K562 (cell line): Measurements from ENCODE around the gene CMSS1. TPM values are rescaled to one million over a fixed set of nuclear protein-coding genes. Genes with fewer than 3 reads are reported as not detected.

Experiments
- ATAC-seq: fragments of 200-7000 bp; cut with Tn5 transposase; 3 replicates; pipeline ENCODE4 v1.9.1; 2020; ENCODE audit warnings: moderate library complexity
- BruUV-seq: library from RNA; stranded (reverse); fragments of 400-500 nt; replicated peaks from 2 replicates; lab custom pipeline; 2021; lab: Mats Ljungman, UMichigan
- CTCF ChIA-PET: fragments of 300-600 bp; formaldehyde crosslinking; extraction: SDS; loops from one replicate; lab custom pipeline; 2021; ENCODE audit warnings: low intra/inter-chr PET ratio; lab: Yijun Ruan, JAX
- POLR2A ChIA-PET: fragments of 300-600, 350-650 bp; sonication (Branson Sonifier 250); formaldehyde crosslinking; extraction: SDS; loops from one replicate; lab custom pipeline; 2021; ENCODE audit warnings: antibody characterized with exemption, inconsistent platforms; lab: Yijun Ruan, JAX
- DNase-seq, 4 experiments: peaks; one replicate each; pipeline versions ENCODE4 v3.0.0 to v3.0.0-alpha.2; 2011 to 2018; ENCODE audit warnings: low spot score in 3 of 4, mixed read lengths in 3 of 4; ENCODE audit errors: extremely low read depth in 1 of 4
- FAIRE-seq: peaks from 2 replicates; lab custom pipeline; 2011; peaks lifted over from hg19 to GRCh38; lab: Jason Lieb, UNC
- H2AFZ ChIP-seq: 2 replicates; pipeline ENCODE4 v1.6.0; 2011; ENCODE audit warnings: low read depth, low read length, control low read depth, inconsistent platforms
- H3K27ac ChIP-seq: fragments of 200-600 bp; 3 replicates; pipeline ENCODE4 v1.8.0; 2011; ENCODE audit warnings: low read depth, mild to moderate bottlenecking, control low read depth, inconsistent platforms, low read length, moderate library complexity, mixed read lengths; ENCODE audit errors: extremely low read depth
- H3K27me3 ChIP-seq, 2 experiments: fragments of 300-600 bp in 1 of 2; 2 replicates in 1 of 2; 3 replicates in 1 of 2; pipeline versions ENCODE4 v1.6.0 to v1.8.0; 2011; ENCODE audit warnings: inconsistent platforms in 2 of 2, low read length in 2 of 2, mild to moderate bottlenecking in 1 of 2, mixed read lengths in 1 of 2, moderate library complexity in 1 of 2; ENCODE audit not compliant: control insufficient read depth in 2 of 2, insufficient read depth in 2 of 2
- H3K36me3 ChIP-seq: fragments of 300-600 bp; 3 replicates; pipeline ENCODE4 v1.8.0; 2011; ENCODE audit warnings: mild to moderate bottlenecking, low read length, inconsistent platforms; ENCODE audit not compliant: control insufficient read depth, insufficient read depth
- H3K4me1 ChIP-seq, 2 experiments: fragments of 200-600 bp in 1 of 2; replicated peaks in 1 of 2; 2 replicates in 1 of 2; 3 replicates in 1 of 2; pipeline versions ENCODE4 v1.5.1 to v1.8.0; 2011; ENCODE audit warnings: inconsistent platforms in 2 of 2, low read length in 2 of 2, mild to moderate bottlenecking in 1 of 2, mixed read lengths in 1 of 2, moderate library complexity in 1 of 2; ENCODE audit not compliant: control insufficient read depth in 2 of 2, insufficient read depth in 2 of 2
- H3K4me2 ChIP-seq: 2 replicates; pipeline ENCODE4 v1.6.1; 2011; ENCODE audit warnings: low read length, control low read depth, inconsistent platforms, mixed read lengths; ENCODE audit not compliant: insufficient read depth
- H3K4me3 ChIP-seq: fragments of 200-600 bp; sonication (generic), shearing (Covaris generic); 2 replicates; pipeline ENCODE4 v1.5.1; 2016; ENCODE audit warnings: control low read depth, inconsistent platforms
- H3K79me2 ChIP-seq: fragments of 200-600 bp; 3 replicates; pipeline ENCODE4 v1.8.0; 2011; ENCODE audit warnings: low read length, inconsistent platforms; ENCODE audit not compliant: control insufficient read depth, insufficient read depth
- H3K9ac ChIP-seq, 2 experiments: 2 replicates each; pipeline versions ENCODE4 v1.6.0 to v1.6.1; 2011; ENCODE audit warnings: low read depth in 2 of 2, low read length in 2 of 2, control low read depth in 1 of 2, inconsistent platforms in 1 of 2, mild to moderate bottlenecking in 1 of 2, mixed read lengths in 1 of 2; ENCODE audit not compliant: insufficient read depth in 1 of 2
- H3K9me1 ChIP-seq: one replicate; pipeline ENCODE4 v1.6.0; 2011; ENCODE audit warnings: inconsistent platforms, mild to moderate bottlenecking, low read length, moderate library complexity; ENCODE audit not compliant: control insufficient read depth, insufficient read depth
- H3K9me3 ChIP-seq: replicated peaks from 2 replicates; pipeline ENCODE4 v1.5.1; 2011; ENCODE audit warnings: low read depth, low read length, inconsistent platforms; ENCODE audit not compliant: control insufficient read depth, insufficient read depth
- H4K20me1 ChIP-seq: replicated peaks from 2 replicates; pipeline ENCODE4 v1.6.1; 2011; ENCODE audit warnings: low read length, inconsistent platforms, mixed read lengths; ENCODE audit not compliant: control insufficient read depth, insufficient read depth
- U2AF1 ChIP-seq: fragments of 200-400 bp; formaldehyde crosslinking; optimal IDR thresholded peaks from 2 replicates; pipeline ENCODE3; 2017; ENCODE audit warnings: mild to moderate bottlenecking, low read depth, low read length, moderate library complexity
- USF2 ChIP-seq: sonication (generic); formaldehyde crosslinking; IDR thresholded peaks from 2 replicates; pipeline ENCODE4 v1.5.0; 2020; ENCODE audit warnings: missing genetic modification reagents
- ZNF23 ChIP-seq: fragments of 250-450 bp; sonication (Bioruptor Pico); IDR thresholded peaks from 2 replicates; pipeline ENCODE4 v1.4.0; 2020; ENCODE audit warnings: mild to moderate bottlenecking
- in situ Hi-C: fragments of 300-500 bp; cut with MboI; formaldehyde crosslinking; loops from 4 replicates; pipeline ENCODE4 v1.15.0; 2018; ENCODE audit warnings: inconsistent platforms, mixed read lengths
- intact Hi-C: fragments of 100-400 bp; cut with micrococcal nuclease; formaldehyde crosslinking; loops from 2 replicates; pipeline ENCODE4 v1.14.2; 2022
- polyA plus RNA-seq, 8 experiments: library from polyadenylated mRNA; depleted of rRNA in 4 of 8; stranded (reverse) in 5 of 8; unstranded in 3 of 8; fragments of >200 nt; fragmentation: Nextera tagmentation in 2 of 8; fragmentation: Illumina TruSeq in 1 of 8; extraction: Ambion mirVana in 2 of 8; extraction: Trizol in 1 of 8; gene quantifications; 2 replicates each; pipeline versions ENCODE4 v1.2.1 to v1.2.3, GENCODE V29; 2011 to 2014; ENCODE audit warnings: inconsistent platforms in 1 of 8, missing spikeins in 1 of 8
- total RNA-seq, 7 experiments: library from RNA; depleted of rRNA in 6 of 7; stranded (reverse); fragments of >200 nt in 6 of 7; fragmentation: Illumina TruSeq in 2 of 7; extraction: Trizol in 2 of 7; gene quantifications; 2 replicates each; pipeline versions ENCODE4 v1.2.1 to v1.2.3, GENCODE V29; 2011 to 2021; ENCODE audit warnings: low replicate concordance in 1 of 7
- TF ChIP-seq, protein P1 (sequence below), 2 experiments: fragments of 450-650 bp; formaldehyde crosslinking in 1 of 2; IDR thresholded peaks; 2 replicates each; pipeline versions ENCODE4 v1.4.0 to v1.6.1; 2014 to 2020; ENCODE audit warnings: mild to moderate bottlenecking in 2 of 2, borderline replicate concordance in 1 of 2, low read depth in 1 of 2

Gene CMSS1
- total and polyA plus RNA-seq, 9 of the 15 experiments (the other 6 are each of a cell fraction or from before 2014, with no cell fraction given) = 46.9 to 109 (median 72.3) TPM

GRCh38 chr3:99923873-99924272 lies 106.2 kb downstream of the CMSS1 start:
- H3K9me1 ChIP-seq = no peaks in the 10 kb centered on the region
- H3K9ac ChIP-seq = no peak overlapping the region
- H2AFZ ChIP-seq = no peak overlapping the region
- H3K4me2 ChIP-seq = no peak overlapping the region
- POLR2A ChIA-PET = interaction anchor here (0.5 kb wide), 1 partner anchor 29 kb away, joined by 4 read pairs; no protein-coding TSS in a partner anchor
- H3K79me2 ChIP-seq = peaks cover 16% of the 10 kb centered on the region
- no peaks in the 10 kb centered on the region for H4K20me1 ChIP-seq
- TF ChIP-seq ZNF23 (CRISPR knock-in tag) (no peak), USF2 (no peak), U2AF1 (no peak)
- TF ChIP-seq, protein P1, sequence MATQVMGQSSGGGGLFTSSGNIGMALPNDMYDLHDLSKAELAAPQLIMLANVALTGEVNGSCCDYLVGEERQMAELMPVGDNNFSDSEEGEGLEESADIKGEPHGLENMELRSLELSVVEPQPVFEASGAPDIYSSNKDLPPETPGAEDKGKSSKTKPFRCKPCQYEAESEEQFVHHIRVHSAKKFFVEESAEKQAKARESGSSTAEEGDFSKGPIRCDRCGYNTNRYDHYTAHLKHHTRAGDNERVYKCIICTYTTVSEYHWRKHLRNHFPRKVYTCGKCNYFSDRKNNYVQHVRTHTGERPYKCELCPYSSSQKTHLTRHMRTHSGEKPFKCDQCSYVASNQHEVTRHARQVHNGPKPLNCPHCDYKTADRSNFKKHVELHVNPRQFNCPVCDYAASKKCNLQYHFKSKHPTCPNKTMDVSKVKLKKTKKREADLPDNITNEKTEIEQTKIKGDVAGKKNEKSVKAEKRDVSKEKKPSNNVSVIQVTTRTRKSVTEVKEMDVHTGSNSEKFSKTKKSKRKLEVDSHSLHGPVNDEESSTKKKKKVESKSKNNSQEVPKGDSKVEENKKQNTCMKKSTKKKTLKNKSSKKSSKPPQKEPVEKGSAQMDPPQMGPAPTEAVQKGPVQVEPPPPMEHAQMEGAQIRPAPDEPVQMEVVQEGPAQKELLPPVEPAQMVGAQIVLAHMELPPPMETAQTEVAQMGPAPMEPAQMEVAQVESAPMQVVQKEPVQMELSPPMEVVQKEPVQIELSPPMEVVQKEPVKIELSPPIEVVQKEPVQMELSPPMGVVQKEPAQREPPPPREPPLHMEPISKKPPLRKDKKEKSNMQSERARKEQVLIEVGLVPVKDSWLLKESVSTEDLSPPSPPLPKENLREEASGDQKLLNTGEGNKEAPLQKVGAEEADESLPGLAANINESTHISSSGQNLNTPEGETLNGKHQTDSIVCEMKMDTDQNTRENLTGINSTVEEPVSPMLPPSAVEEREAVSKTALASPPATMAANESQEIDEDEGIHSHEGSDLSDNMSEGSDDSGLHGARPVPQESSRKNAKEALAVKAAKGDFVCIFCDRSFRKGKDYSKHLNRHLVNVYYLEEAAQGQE (IDR thresholded peaks at IDR 0.05; ENCODE audit: borderline replicate concordance) = no peak
- TF ChIP-seq, protein P1 (CRISPR knock-in tag; IDR thresholded peaks at IDR 0.05; ENCODE audit: low read depth) = no peak
- TF ChIP-seq, all 486 proteins: peak for 0
- in situ Hi-C loops (no loop called here), intact Hi-C loops (loop anchor here (5.0 kb wide), 1 partner anchor 82 kb away; no protein-coding TSS in a partner anchor)
- CTCF ChIA-PET = no interaction called here
- no peak for FAIRE-seq
- no peaks in the 10 kb centered on the region; the same call in 2 of the 3 replicates for H3K36me3 ChIP-seq
- ATAC-seq = no peak
- no peaks in the 10 kb centered on the region for H3K27me3 ChIP-seq
- no peak for DNase-seq
- H3K4me3 ChIP-seq = no peak overlapping the region
- no peak overlapping the region for H3K27ac ChIP-seq
- peaks cover 0 to 19% of the 10 kb centered on the region in 2 experiments; a peak in 4 of 5 replicates for H3K4me1 ChIP-seq
- BruUV-seq = no TSS peak
- H3K9me3 ChIP-seq = no peaks in the 10 kb centered on the region
